ENCODE data around the gene SLC10A2.

- TF ChIP-seq CTCF (IDR thresholded peaks at IDR 0.05; ENCODE audit: low read depth, low read length) (no peak), EZH2phosphoT487 (IDR thresholded peaks at IDR 0.05; ENCODE audit: low read depth) (no peak)
These were observed 33.6 kb upstream of the SLC10A2 start for GRCh38 chr13:103099722-103100293.
